Fibroblast of lung (primary cell): ENCODE results near the gene BACE1. TPM values are rescaled to one million over a fixed set of nuclear protein-coding genes. Genes with fewer than 3 reads are reported as not detected.

Source experiments
- DNase-seq, 2 donors: peaks; one replicate each; pipeline versions ENCODE4 v3.0.0 to v3.0.0-alpha.2; 2010; ENCODE audit warnings: low read depth in 2 of 2
- H2AFZ ChIP-seq: 2 replicates; pipeline ENCODE4 v1.5.1; 2012; ENCODE audit warnings: low read length, control low read depth, inconsistent platforms
- H3K27ac ChIP-seq: 2 replicates; pipeline ENCODE4 v1.5.1; 2011; ENCODE audit warnings: low read length, control low read depth; ENCODE audit not compliant: insufficient read depth
- H3K27me3 ChIP-seq: 2 replicates; pipeline ENCODE4 v1.5.1; 2011; ENCODE audit warnings: mild to moderate bottlenecking, low read length; ENCODE audit not compliant: control insufficient read depth, insufficient read depth
- H3K36me3 ChIP-seq: 2 replicates; pipeline ENCODE4 v1.5.1; 2011; ENCODE audit warnings: low read length; ENCODE audit not compliant: control insufficient read depth, insufficient read depth
- H3K4me1 ChIP-seq: 2 replicates; pipeline ENCODE4 v1.5.1; 2011; ENCODE audit warnings: low read length; ENCODE audit not compliant: control insufficient read depth, insufficient read depth; ENCODE audit errors: extremely low read depth
- H3K4me2 ChIP-seq: 2 replicates; pipeline ENCODE4 v1.5.1; 2011; ENCODE audit warnings: low read length, control low read depth; ENCODE audit not compliant: insufficient read depth; ENCODE audit errors: extremely low read depth
- H3K4me3 ChIP-seq, 4 experiments: fragments of 200-600 bp in 1 of 4; sonication (generic) in 1 of 4; replicated peaks in 1 of 4; 2 replicates each; pipeline ENCODE4 v1.5.1; 2011 to 2016; ENCODE audit warnings: low read length in 4 of 4, low read depth in 3 of 4, mild to moderate bottlenecking in 3 of 4, control low read depth in 2 of 4, inconsistent platforms in 1 of 4, mixed read lengths in 1 of 4; ENCODE audit not compliant: insufficient read depth in 1 of 4; ENCODE audit errors: control extremely low read depth in 1 of 4
- H3K79me2 ChIP-seq: 2 replicates; pipeline ENCODE4 v1.5.1; 2012; ENCODE audit warnings: mild to moderate bottlenecking, low read length, inconsistent platforms; ENCODE audit not compliant: control insufficient read depth, insufficient read depth
- H3K9ac ChIP-seq: 2 replicates; pipeline ENCODE4 v1.5.1; 2011; ENCODE audit warnings: mild to moderate bottlenecking, low read length, control low read depth; ENCODE audit not compliant: insufficient read depth
- H3K9me3 ChIP-seq: 2 replicates; pipeline ENCODE4 v1.5.1; 2012; ENCODE audit warnings: low read depth, low read length; ENCODE audit not compliant: control insufficient read depth, insufficient read depth
- H4K20me1 ChIP-seq: 2 replicates; pipeline ENCODE4 v1.5.1; 2011; ENCODE audit warnings: low read length; ENCODE audit not compliant: control insufficient read depth, insufficient read depth; ENCODE audit errors: extremely low read depth
- CTCF ChIP-seq, 2 donors: IDR thresholded peaks in 1 of 2; conservative IDR thresholded peaks in 1 of 2; 1 replicate in 1 of 2; 2 replicates in 1 of 2; pipeline ENCODE4 v1.5.1; 2011 to 2012; ENCODE audit warnings: low read length in 2 of 2, control low read depth in 1 of 2, inconsistent platforms in 1 of 2, low read depth in 1 of 2, mild to moderate bottlenecking in 1 of 2
- EZH2 ChIP-seq: IDR thresholded peaks from 2 replicates; pipeline ENCODE4 v1.5.1; 2012; ENCODE audit warnings: low read length, control low read depth, mild to moderate bottlenecking; ENCODE audit errors: missing control alignments
- polyA plus RNA-seq, 2 donors: library from polyadenylated mRNA; depleted of rRNA in 1 of 2; stranded (reverse) in 1 of 2; unstranded in 1 of 2; fragments of >200 nt; gene quantifications; 2 replicates each; pipeline ENCODE4 v1.2.1, GENCODE V29; 2011 to 2012; ENCODE audit warnings: missing spikeins in 1 of 2
- total RNA-seq: library from RNA; depleted of rRNA; stranded (reverse); fragments of >200 nt; gene quantifications from 2 replicates; pipeline ENCODE4 v1.2.1, GENCODE V29; 2014

Gene BACE1
- total and polyA plus RNA-seq, 2 donors (not counting 1 experiment from before 2014, with no cell fraction given) = 23.1 to 62.7 TPM

GRCh38 chr11:117300283-117300663, 15.8 kb downstream of the BACE1 start:
- no peaks in the 10 kb centered on the region for H4K20me1 ChIP-seq
- TF ChIP-seq CTCF (conservative IDR thresholded peaks at IDR 0.05 in 1 of 2, IDR thresholded peaks at IDR 0.05 in 1 of 2; ENCODE audit: low read depth in 1 of 2, low read length in 2 of 2) = no peak
- no peak for TF ChIP-seq EZH2
- peak overlapping the region; percentile 64 for H3K4me2 ChIP-seq
- no peaks in the 10 kb centered on the region for H3K27me3 ChIP-seq
- H3K36me3 ChIP-seq = no peaks in the 10 kb centered on the region
- no peak overlapping the region for H3K9ac ChIP-seq
- no peak overlapping the region for H3K27ac ChIP-seq
- peak; percentile 69 to 73 for DNase-seq
- peaks cover 14% of the 10 kb centered on the region for H3K4me1 ChIP-seq
- peak overlapping the region in 1 of 4 experiments; percentile 4 for H3K4me3 ChIP-seq
- H3K79me2 ChIP-seq = no peaks in the 10 kb centered on the region
- H3K9me3 ChIP-seq = no peaks in the 10 kb centered on the region
- no peak overlapping the region for H2AFZ ChIP-seq

GRCh38 chr11:117299351-117300282, 16.4 kb downstream of the BACE1 start:
- Histone ChIP-seq H3K4me1 (peaks cover 14% of the 10 kb centered on the region), H3K9me3 (no peaks in the 10 kb centered on the region), H3K36me3 (no peaks in the 10 kb centered on the region), H3K27me3 (no peaks in the 10 kb centered on the region), H3K9ac (no peak overlapping the region), H3K27ac (no peak overlapping the region), H3K79me2 (no peaks in the 10 kb centered on the region), H3K4me2 (peak overlapping the region; percentile 64), H4K20me1 (no peaks in the 10 kb centered on the region), H2AFZ (no peak overlapping the region), H3K4me3 (no peak overlapping the region)
- DNase-seq = no peak
- TF ChIP-seq CTCF (conservative IDR thresholded peaks at IDR 0.05 in 1 of 2, IDR thresholded peaks at IDR 0.05 in 1 of 2; ENCODE audit: low read depth in 1 of 2, low read length in 2 of 2) (no peak), EZH2 (no peak)

GRCh38 chr11:117298195-117298594, 17.9 kb downstream of the BACE1 start:
- Histone ChIP-seq H2AFZ (no peak overlapping the region), H3K27ac (no peak overlapping the region), H3K4me1 (peaks cover 14% of the 10 kb centered on the region), H3K27me3 (no peaks in the 10 kb centered on the region), H3K9ac (no peak overlapping the region), H4K20me1 (no peaks in the 10 kb centered on the region), H3K4me3 (no peak overlapping the region), H3K4me2 (no peak overlapping the region), H3K36me3 (peaks cover 3% of the 10 kb centered on the region), H3K79me2 (no peaks in the 10 kb centered on the region), H3K9me3 (no peaks in the 10 kb centered on the region)
- DNase-seq = peak in 1 of 2 donors; percentile 9
- TF ChIP-seq EZH2 = no peak
